Kidney epithelial cell (primary cell): Measurements from ENCODE around the gene PTPRR. TPM values are rescaled to one million over a fixed set of nuclear protein-coding genes. Genes with fewer than 3 reads are reported as not detected.

Source experiments
- DNase-seq: peaks from one replicate; pipeline ENCODE4 v3.0.0-alpha.2; 2010; ENCODE audit warnings: low read depth
- H3K27me3 ChIP-seq: 2 replicates; pipeline ENCODE4 v1.6.0; 2011; ENCODE audit warnings: low read length; ENCODE audit not compliant: control insufficient read depth, insufficient read depth
- H3K36me3 ChIP-seq: 2 replicates; pipeline ENCODE4 v1.5.1; 2011; ENCODE audit warnings: low read length; ENCODE audit not compliant: control insufficient read depth, insufficient read depth
- H3K4me3 ChIP-seq: 2 replicates; pipeline ENCODE4 v1.5.1; 2011; ENCODE audit warnings: low read depth, mild to moderate bottlenecking, control low read depth, low read length
- total RNA-seq: library from RNA; depleted of rRNA; stranded (reverse); fragments of >200 nt; gene quantifications from 2 replicates; pipeline ENCODE4 v1.2.3, GENCODE V29; 2015
- TF ChIP-seq, protein P1 (sequence below): IDR thresholded peaks from 2 replicates; pipeline ENCODE4 v1.5.1; 2011; ENCODE audit warnings: mild to moderate bottlenecking, moderate library complexity, low read length, control low read depth, inconsistent platforms; ENCODE audit not compliant: insufficient read depth, poor library complexity, severe bottlenecking

PTPRR gene
- total RNA-seq, 1 donor from 2014 or later: 2.3 TPM

DNA sequence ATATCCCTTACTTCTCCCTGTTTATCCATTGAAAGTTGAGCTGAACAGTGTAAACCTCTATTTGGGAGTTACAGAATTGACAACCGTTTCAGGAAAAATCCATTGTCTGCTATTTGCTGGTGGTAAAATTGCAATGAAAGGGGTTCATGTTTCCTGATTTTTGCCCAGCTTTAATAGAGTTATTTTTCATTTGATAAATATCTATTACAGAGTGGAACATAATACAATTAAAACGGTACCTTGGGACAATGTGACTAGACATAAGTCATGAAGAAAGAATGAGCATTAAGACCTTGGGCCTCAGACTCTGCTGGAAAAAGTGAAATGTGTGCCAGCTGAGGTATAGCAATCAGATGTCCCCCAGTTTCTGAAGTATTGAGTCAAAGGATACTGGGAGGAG lies 13.1 kb downstream of the PTPRR start:
- DNase-seq: no peak
- H3K36me3 ChIP-seq: no peaks in the 10 kb centered on the region
- H3K4me3 ChIP-seq: no peak overlapping the region
- TF ChIP-seq, protein P1, sequence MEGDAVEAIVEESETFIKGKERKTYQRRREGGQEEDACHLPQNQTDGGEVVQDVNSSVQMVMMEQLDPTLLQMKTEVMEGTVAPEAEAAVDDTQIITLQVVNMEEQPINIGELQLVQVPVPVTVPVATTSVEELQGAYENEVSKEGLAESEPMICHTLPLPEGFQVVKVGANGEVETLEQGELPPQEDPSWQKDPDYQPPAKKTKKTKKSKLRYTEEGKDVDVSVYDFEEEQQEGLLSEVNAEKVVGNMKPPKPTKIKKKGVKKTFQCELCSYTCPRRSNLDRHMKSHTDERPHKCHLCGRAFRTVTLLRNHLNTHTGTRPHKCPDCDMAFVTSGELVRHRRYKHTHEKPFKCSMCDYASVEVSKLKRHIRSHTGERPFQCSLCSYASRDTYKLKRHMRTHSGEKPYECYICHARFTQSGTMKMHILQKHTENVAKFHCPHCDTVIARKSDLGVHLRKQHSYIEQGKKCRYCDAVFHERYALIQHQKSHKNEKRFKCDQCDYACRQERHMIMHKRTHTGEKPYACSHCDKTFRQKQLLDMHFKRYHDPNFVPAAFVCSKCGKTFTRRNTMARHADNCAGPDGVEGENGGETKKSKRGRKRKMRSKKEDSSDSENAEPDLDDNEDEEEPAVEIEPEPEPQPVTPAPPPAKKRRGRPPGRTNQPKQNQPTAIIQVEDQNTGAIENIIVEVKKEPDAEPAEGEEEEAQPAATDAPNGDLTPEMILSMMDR: no peak
- H3K27me3 ChIP-seq: no peaks in the 10 kb centered on the region

DNA sequence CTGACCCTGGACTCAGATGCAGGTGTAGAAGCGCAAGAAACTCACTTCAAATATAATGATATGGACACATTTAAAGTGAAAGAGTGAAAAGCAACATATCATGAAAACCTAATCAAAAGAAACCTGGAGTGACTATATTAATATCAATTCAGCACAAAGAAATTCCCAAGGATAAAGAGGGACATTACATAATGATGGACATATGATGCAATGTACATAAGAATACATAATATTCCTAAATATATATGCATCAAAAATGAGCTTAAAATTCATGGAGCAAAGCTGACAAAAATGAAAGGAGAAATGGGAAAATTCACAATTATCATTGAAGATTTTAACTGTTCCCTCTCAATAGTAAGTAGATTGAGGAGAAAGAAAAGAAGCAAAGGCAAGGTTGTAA lies 24.6 kb downstream of the PTPRR start:
- no peaks in the 10 kb centered on the region for H3K36me3 ChIP-seq
- TF ChIP-seq, protein P1: no peak
- no peak overlapping the region for H3K4me3 ChIP-seq
- H3K27me3 ChIP-seq: no peaks in the 10 kb centered on the region
- no peak for DNase-seq

DNA sequence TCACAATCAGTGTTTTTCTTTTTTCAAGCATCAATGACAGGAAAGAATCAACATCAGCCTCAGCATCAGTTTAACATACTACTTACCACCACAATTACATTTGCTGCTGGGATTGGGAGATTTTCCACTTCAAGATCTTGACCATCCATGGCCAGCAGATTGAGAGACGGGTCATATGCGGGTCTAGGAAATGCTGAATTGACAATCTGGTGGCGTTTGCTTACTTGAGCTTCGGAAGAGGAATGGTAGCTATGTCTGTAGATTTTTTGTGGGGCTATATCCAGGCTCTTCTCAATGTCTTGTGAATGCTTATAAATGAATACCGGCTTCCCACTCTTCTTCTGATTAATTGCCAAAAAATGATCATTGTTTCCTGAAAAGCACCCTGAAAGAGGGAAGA lies 27.9 kb downstream of the PTPRR start:
- no peak for DNase-seq
- TF ChIP-seq, protein P1: no peak
- no peaks in the 10 kb centered on the region for H3K27me3 ChIP-seq
- H3K4me3 ChIP-seq: no peak overlapping the region
- H3K36me3 ChIP-seq: no peaks in the 10 kb centered on the region

DNA sequence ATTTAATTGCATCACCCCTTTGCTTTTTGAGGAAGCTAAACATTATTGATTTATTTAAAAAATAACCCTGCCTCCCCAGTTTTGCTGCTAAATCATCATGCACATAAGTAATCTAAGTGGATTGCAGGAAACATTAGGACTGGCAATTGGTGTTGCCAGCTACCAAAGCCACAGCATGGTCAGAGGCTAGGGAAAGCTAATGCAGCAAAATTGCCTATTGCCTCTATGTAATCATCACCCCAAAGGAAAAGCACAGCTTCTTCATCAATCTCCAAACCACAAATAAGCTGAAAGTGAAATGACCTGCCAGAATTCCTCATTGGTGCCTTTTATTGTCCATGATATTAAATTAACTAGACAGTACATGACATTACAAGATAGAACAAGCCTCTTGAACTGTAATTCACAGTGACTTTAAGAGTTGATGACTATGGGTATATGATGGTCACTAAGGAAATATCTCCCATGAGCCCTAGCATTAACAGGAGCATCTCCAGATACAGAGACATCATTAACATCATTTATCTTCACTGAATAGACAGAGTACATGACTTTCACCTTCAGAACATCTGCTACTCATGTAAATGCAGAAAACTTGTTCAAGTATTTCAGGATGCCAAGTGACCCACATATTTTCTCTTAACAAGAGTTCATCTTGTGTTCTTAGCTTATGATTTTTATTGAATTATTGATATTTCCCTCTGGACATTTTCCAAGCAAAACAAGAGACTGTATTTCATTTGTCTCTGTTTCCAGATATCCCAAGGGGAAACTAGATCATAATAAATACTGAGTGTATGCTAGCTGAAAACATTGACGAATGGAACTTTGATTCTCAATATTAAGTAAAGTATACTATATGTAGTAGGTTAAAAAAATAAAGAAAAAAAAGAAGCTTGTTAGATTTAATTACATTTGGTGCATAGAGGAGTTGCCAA lies 29.4 kb downstream of the PTPRR start:
- no peak for DNase-seq
- Histone ChIP-seq H3K36me3 (no peaks in the 10 kb centered on the region), H3K4me3 (no peak overlapping the region), H3K27me3 (no peaks in the 10 kb centered on the region)
- TF ChIP-seq, protein P1: no peak

DNA sequence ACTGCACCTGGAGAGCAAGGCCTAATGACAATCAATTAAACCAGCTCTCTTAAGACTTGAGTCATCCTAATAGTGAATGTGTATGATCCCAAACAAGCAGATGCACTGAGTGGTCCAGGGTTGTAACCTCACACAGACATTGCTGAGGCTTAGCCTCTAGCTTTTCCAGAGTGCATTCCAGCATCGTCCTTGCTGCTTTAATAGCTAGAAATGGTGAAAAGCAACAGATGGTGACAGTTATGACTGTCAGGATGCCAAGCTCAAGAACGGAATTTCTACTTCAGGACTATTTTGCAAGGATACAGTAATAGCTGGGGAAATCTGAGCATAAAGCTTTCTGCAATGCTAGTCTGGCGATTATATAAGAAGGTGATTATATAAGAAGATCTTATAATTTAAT lies 34.6 kb downstream of the PTPRR start:
- TF ChIP-seq, protein P1: no peak
- no peaks in the 10 kb centered on the region for H3K36me3 ChIP-seq
- no peaks in the 10 kb centered on the region for H3K27me3 ChIP-seq
- no peak for DNase-seq
- H3K4me3 ChIP-seq: no peak overlapping the region
